ENCODE results near the gene ENG. TPM values are rescaled to one million over a fixed set of nuclear protein-coding genes. Genes with fewer than 3 reads are reported as not detected.

The ENG gene
- total and polyA plus RNA-seq, 2 of the 8 experiments (the other 6 are each of a cell fraction or from before 2014, with no cell fraction given): 1.8 to 4.4 TPM

DNA sequence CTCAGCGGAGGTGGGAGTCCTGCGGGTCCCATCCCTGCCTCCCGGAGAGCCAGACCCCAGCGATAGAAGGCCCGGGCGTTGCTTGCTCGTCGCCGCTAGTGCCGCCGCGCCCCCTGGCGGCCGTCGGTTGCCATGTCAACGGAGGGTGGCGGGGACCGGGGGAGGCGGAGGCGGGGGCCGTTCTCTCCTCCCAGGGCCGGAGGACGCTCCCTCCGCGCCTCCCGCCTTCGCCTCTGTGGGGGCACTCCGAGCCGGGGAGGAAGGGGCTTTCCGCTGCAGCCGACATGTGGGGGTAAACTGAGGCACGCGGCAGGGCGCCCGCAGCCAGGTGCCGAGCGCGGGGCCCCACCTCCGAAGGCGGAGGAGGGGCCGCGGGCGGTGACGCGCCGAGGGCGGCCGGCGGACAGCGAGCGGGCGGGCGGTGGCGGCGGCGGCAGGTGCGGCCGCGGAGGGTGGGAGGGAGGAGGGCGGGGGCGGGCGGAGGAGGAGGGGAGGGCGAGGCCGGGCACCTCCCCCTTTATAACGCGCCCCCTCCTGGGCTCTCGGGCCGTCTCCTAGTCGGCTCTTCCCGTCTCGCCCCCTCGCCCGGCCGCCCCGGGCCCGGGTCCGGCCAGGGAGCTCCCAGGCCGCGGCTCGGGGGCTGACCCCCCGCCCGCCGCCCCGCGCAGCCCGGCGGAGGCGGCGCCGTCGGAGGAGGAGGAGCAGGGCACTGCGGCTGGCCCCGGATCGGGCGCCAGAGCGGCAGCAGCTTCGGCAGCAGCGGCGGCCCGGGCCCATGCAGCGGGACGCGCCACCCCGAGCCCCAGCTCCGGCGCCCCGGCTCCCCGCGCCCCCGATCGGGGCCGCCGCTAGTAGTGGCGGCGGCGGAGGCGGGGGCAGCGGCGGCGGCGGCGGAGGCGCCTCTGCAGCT lies 69.2 kb downstream of the ENG start:
- no peak overlapping the region for H2BK12ac ChIP-seq (ENCODE audit: low read depth, low read length)
- H2AK5ac ChIP-seq (ENCODE audit: low read depth, low read length): no peak overlapping the region
- H2AFZ ChIP-seq (ENCODE audit: low read length): no peak overlapping the region
- DNase-seq (ENCODE audit: low read depth in 1 of 2, low spot score in 2 of 2): peak in 1 of 2 experiments; percentile 95
- peak overlapping the region; percentile 90; the same call in 1 of the 2 replicates for H3K18ac ChIP-seq (ENCODE audit: extremely low read depth, low read length)
- peaks cover 0 to 6% (median 3%) of the 10 kb centered on the region in 4 experiments; a peak in 4 of 7 replicates for H3K4me1 ChIP-seq (replicated peaks in 1 of 4; ENCODE audit: control insufficient read depth in 3 of 4, insufficient read depth in 4 of 4, low read length in 3 of 4)
- H3K23ac ChIP-seq (ENCODE audit: insufficient read length): no peak overlapping the region
- peaks cover 3 to 34% of the 10 kb centered on the region in 2 experiments; a peak in 2 of 4 replicates for H3K79me2 ChIP-seq (ENCODE audit: control insufficient read depth in 1 of 2, insufficient read depth in 2 of 2, low read length in 2 of 2)
- ChIA-PET CTCF (ENCODE audit: partially characterized antibody) (interaction anchor here (0.5 to 16.2 kb wide), 34 partner anchors 9 to 553 kb away, joined by 3 to 227 read pairs (median 4); partner anchors contain the start of genes FPGS, ST6GALNAC4 and TOR2A), POLR2A (ENCODE audit: partially characterized antibody) (interaction anchor here (0.7 to 10.2 kb wide), 18 partner anchors 9 to 177 kb away, joined by 3 to 140 read pairs (median 4); partner anchors contain the start of gene FPGS)
- no peak overlapping the region; the same call in 1 of the 2 replicates for H4K8ac ChIP-seq (ENCODE audit: extremely low read depth, insufficient read depth, low read length)
- H3K36me3 ChIP-seq (ENCODE audit: control insufficient read depth in 2 of 4, insufficient read depth in 4 of 4, low read length in 3 of 4): peaks cover 26 to 32% (median 31%) of the 10 kb centered on the region in 4 experiments
- peak overlapping the region; percentile 43 to 100 (median 57) for H3K4me3 ChIP-seq (ENCODE audit: extremely low read depth in 1 of 4, insufficient read depth in 2 of 4, low read depth in 3 of 4, low read length in 4 of 4)
- H3K14ac ChIP-seq (ENCODE audit: insufficient read length): no peak overlapping the region
- 4% methylated on average over 27 of the region's 123 CpGs; no CpG with 5 or more reads in 1 of the 2 experiments for WGBS, 2 experiments (ENCODE audit: extremely low coverage in 1 of 2, insufficient coverage in 1 of 2, insufficient read length in 1 of 2, insufficient replicate concordance in 2 of 2, low coverage in 1 of 2, low lambda C conversion rate in 2 of 2, missing lambda C conversion rate in 1 of 2)
- no peaks in the 10 kb centered on the region for H3K23me2 ChIP-seq (ENCODE audit: low read depth, low read length)
- H3K27ac ChIP-seq (ENCODE audit: low read depth, low read length): peak overlapping the region; percentile 62; the same call in 1 of the 2 replicates
- no peak for FAIRE-seq
- no peak overlapping the region for H2BK20ac ChIP-seq (ENCODE audit: low read length)
- peak overlapping the region in 1 of 2 experiments; percentile 66; a peak in 3 of 4 replicates for H3K4me2 ChIP-seq (ENCODE audit: insufficient read depth in 1 of 2, low read depth in 2 of 2, low read length in 2 of 2)
- no peaks in the 10 kb centered on the region for H3K27me3 ChIP-seq (replicated peaks in 1 of 4; ENCODE audit: control insufficient read depth in 3 of 4, extremely low read depth in 1 of 4, insufficient read depth in 3 of 4, low read length in 3 of 4)
- H3K56ac ChIP-seq (replicated peaks; ENCODE audit: insufficient read length, low read depth, low read length): no peak overlapping the region
- H2BK5ac ChIP-seq (ENCODE audit: low read depth, low read length): peak overlapping the region; percentile 60
- H4K91ac ChIP-seq (replicated peaks; ENCODE audit: insufficient read length, low read length): no peak overlapping the region
- peaks cover 19 to 27% of the 10 kb centered on the region in 2 experiments for H4K20me1 ChIP-seq (replicated peaks in 1 of 2; ENCODE audit: control insufficient read depth in 1 of 2, insufficient read depth in 2 of 2, low read length in 2 of 2)
- H3K79me1 ChIP-seq (ENCODE audit: low read depth, low read length): peaks cover 10% of the 10 kb centered on the region
- no peak overlapping the region for H2BK120ac ChIP-seq (replicated peaks; ENCODE audit: low read depth, low read length)
- H3K4ac ChIP-seq (replicated peaks; ENCODE audit: insufficient read length, low read depth, low read length): no peak overlapping the region
- H3K9me3 ChIP-seq (ENCODE audit: insufficient read depth in 2 of 2, low read depth in 1 of 2, low read length in 1 of 2): no peaks in the 10 kb centered on the region
- peak overlapping the region in 2 of 4 experiments; percentile 32 to 73; a peak in 1 of 7 replicates for H3K9ac ChIP-seq (replicated peaks in 1 of 4; ENCODE audit: extremely low read depth in 1 of 4, low read depth in 3 of 4, low read length in 3 of 4)
- H2BK15ac ChIP-seq (ENCODE audit: low read length): no peak overlapping the region
- peak overlapping the region; percentile 84 for H4K5ac ChIP-seq (ENCODE audit: insufficient read length, low read depth, low read length)
- TF ChIP-seq SP4 (IDR thresholded peaks at IDR 0.05; ENCODE audit: low read length) (0 out of 2 replicates have a peak, but pooled peaks have one; percentile 45), KDM1A (IDR thresholded peaks at IDR 0.05; ENCODE audit: borderline replicate concordance, low read length) (0 out of 2 replicates have a peak, but pooled peaks have one; percentile 5), CREB1 (IDR thresholded peaks at IDR 0.05) (peak; percentile 64), KDM4A (IDR thresholded peaks at IDR 0.05; ENCODE audit: low read depth, low read length, severe bottlenecking) (peak; percentile 49), EGR1 (IDR thresholded peaks at IDR 0.05; ENCODE audit: borderline replicate concordance, low read depth, low read length) (0 out of 2 replicates have a peak, but pooled peaks have one; percentile 6), BCL11A (IDR thresholded peaks at IDR 0.05; ENCODE audit: low read depth in 2 of 2, low read length in 2 of 2) (no peak), ZNF274 (IDR thresholded peaks at IDR 0.05; ENCODE audit: borderline replicate concordance, extremely low read depth, low read length) (no peak)
- TF ChIP-seq, protein P1, sequence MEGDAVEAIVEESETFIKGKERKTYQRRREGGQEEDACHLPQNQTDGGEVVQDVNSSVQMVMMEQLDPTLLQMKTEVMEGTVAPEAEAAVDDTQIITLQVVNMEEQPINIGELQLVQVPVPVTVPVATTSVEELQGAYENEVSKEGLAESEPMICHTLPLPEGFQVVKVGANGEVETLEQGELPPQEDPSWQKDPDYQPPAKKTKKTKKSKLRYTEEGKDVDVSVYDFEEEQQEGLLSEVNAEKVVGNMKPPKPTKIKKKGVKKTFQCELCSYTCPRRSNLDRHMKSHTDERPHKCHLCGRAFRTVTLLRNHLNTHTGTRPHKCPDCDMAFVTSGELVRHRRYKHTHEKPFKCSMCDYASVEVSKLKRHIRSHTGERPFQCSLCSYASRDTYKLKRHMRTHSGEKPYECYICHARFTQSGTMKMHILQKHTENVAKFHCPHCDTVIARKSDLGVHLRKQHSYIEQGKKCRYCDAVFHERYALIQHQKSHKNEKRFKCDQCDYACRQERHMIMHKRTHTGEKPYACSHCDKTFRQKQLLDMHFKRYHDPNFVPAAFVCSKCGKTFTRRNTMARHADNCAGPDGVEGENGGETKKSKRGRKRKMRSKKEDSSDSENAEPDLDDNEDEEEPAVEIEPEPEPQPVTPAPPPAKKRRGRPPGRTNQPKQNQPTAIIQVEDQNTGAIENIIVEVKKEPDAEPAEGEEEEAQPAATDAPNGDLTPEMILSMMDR (IDR thresholded peaks at IDR 0.05; ENCODE audit: control extremely low read depth in 1 of 3, insufficient read depth in 1 of 3, low read depth in 1 of 3, low read length in 3 of 3): peak in 2 of 3 experiments; percentile 65 to 91; a peak in 3 of 4 replicates
